Measurements from ENCODE around the gene PROKR1.

- TF ChIP-seq CTCF (IDR thresholded peaks at IDR 0.05 in 8 of 11, conservative IDR thresholded peaks at IDR 0.05 in 3 of 11) (no peak), POLR2A (IDR thresholded peaks at IDR 0.05) (no peak)
Measured at GRCh38 chr2:68612765-68613519, 30.4 kb upstream of the PROKR1 start.

Measured in spleen (tissue), 7 donors.